ENCODE measurements around the gene C12orf42.

C12orf42 gene

DNA sequence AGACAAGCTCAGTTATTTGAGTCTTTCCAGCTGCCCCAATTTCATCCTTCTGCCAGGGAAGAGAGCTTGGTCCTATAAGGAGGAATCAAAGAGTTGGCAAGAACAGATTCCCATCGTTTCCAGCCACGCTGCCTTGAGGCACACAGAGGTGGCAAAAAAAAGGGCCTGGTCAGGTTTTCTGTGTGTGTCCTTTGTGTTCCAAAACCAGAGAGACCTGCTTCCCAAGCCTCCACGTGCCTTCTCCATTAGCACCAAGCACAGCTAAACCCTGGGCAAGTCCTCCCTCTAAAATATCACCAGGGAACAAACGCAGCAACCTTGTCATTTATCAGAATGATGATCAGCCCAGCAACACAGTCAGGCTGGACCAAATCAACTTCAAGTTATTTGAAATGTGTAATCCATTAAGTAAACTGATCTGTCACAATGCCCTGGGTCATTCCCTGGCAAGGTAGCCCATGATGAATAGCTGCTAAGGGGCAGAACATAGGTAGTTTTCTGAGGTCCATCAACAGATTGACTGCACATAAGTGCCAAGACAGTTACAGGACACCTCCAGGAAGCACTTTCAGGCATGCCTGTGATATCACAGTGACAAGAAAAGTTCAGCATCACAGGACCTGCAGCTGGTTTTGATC, 28.6 kb upstream of the C12orf42 start:
- DNase-seq (ENCODE audit: extremely low read depth, low read depth) = no peak

DNA sequence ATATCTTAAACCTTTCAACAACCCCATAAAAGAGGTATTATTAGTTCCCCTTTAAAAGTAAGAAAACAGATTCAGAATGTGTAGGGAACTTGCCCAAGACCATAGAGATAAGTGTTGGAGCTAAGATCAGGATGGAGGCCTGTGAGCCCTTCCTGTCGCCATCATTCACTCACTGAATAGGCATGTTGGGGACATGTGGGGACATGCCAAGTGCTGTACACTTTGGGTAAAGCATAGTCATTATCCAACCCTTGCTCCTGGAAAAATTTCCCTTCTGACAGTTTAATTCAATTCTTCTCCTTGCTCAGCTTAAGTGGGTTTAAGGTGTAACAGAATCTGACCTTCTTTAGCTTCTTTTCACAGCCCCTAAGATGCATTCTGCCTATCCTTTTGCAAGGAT, 28.0 kb upstream of the C12orf42 start:
- DNase-seq (ENCODE audit: extremely low read depth, low read depth) = no peak
- TF ChIP-seq, protein P1, sequence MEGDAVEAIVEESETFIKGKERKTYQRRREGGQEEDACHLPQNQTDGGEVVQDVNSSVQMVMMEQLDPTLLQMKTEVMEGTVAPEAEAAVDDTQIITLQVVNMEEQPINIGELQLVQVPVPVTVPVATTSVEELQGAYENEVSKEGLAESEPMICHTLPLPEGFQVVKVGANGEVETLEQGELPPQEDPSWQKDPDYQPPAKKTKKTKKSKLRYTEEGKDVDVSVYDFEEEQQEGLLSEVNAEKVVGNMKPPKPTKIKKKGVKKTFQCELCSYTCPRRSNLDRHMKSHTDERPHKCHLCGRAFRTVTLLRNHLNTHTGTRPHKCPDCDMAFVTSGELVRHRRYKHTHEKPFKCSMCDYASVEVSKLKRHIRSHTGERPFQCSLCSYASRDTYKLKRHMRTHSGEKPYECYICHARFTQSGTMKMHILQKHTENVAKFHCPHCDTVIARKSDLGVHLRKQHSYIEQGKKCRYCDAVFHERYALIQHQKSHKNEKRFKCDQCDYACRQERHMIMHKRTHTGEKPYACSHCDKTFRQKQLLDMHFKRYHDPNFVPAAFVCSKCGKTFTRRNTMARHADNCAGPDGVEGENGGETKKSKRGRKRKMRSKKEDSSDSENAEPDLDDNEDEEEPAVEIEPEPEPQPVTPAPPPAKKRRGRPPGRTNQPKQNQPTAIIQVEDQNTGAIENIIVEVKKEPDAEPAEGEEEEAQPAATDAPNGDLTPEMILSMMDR (IDR thresholded peaks at IDR 0.05; ENCODE audit: low read depth, low read length, missing control alignments) = no peak
- no peak overlapping the region for H3K4me3 ChIP-seq (replicated peaks; ENCODE audit: low read depth, low read length)

More for the DNA sequence above, 28.6 kb upstream of the C12orf42 start:
- TF ChIP-seq, protein P1 (IDR thresholded peaks at IDR 0.05; ENCODE audit: low read depth, low read length, missing control alignments) = no peak
- no peak overlapping the region for H3K4me3 ChIP-seq (replicated peaks; ENCODE audit: low read depth, low read length)

DNA sequence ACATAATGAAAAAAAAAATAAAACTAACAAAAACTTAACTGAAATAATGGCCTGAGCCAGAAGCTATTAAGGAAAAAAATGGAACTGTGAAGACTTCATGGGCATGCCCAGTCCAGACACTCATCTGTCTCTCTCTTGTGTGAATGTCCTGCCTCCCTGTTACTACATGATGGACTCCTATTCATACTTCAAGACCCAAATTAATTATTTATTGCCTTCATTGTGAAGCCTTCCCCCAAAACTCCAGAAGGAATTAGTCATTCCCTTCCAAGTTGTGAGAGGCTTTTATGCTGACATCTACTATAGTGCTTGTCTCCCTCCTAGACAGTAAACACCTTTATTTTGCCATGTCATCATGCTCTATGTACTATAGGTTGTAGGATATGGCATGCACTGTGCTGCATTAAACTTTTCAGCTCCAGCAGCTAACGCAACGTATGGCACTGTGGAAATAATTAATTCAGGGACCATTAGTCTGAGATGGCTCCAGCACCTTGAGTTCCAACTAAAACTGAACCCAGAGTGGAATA, 25.0 kb upstream of the C12orf42 start:
- no peak overlapping the region for H3K4me3 ChIP-seq (replicated peaks; ENCODE audit: low read depth, low read length)
- no peak for DNase-seq (ENCODE audit: extremely low read depth, low read depth)
- TF ChIP-seq, protein P1 (IDR thresholded peaks at IDR 0.05; ENCODE audit: low read depth, low read length, missing control alignments) = no peak

DNA sequence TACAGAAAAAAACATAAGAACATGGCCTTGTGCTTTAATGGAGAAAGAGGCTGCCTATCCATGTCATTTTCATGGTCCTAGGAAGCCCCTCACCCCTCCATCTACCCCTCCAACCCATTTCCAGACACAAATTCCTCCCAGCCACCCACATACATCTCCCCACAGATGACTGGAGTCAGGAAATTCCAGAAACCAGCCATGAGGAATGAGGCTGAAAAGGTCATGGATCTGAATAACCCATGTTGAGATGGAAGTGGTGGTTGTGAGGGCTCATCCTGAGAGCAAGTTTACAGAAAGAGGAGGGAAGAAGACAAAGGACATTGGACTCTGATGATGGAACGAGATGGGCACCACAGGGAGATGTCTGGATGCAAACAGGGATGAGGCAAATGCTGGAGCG, 23.9 kb upstream of the C12orf42 start:
- H3K4me3 ChIP-seq (replicated peaks; ENCODE audit: low read depth, low read length) = no peak overlapping the region
- DNase-seq (ENCODE audit: extremely low read depth, low read depth) = no peak
- TF ChIP-seq, protein P1 (IDR thresholded peaks at IDR 0.05; ENCODE audit: low read depth, low read length, missing control alignments) = no peak

DNA sequence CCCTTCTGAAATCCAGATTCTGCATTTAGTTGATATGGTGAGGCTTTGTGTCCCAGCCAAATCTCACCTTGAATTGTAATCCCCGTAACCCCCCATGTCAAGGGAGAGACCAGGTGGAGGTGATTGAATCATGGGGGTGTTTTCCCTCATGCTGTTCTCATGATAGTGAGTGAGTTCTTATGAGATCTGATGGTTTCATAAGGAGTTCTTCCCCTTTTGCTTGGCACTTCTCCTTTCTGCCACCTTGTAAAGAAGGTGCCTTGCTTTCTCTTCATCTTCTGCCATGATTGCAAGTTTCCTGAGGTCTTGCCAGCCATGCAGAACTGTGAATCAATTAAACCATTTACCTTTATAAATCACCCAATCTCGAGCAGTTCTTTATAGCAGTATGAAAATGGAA, 23.1 kb upstream of the C12orf42 start:
- no peak overlapping the region for H3K4me3 ChIP-seq (replicated peaks; ENCODE audit: low read depth, low read length)
- DNase-seq (ENCODE audit: extremely low read depth, low read depth) = no peak
- TF ChIP-seq, protein P1 (IDR thresholded peaks at IDR 0.05; ENCODE audit: low read depth, low read length, missing control alignments) = no peak

DNA sequence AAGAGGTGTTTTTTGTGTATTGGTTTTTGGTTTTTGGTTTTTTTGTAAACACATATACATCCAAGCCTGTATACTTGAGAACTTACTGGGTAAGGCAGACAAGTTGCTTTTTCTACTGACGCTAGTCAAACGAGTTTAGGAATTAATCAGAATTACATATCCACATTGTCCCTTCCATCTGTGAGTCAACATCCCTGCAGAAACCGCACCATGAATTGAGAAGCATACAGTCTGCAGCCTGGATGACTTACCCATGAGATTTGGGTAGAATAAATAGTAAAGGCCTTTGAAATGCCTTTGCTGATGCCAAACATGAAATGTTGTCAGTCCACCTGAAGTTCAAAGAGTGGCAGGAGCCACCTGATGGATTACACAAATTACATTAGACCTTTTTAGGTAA, 21.4 kb upstream of the C12orf42 start:
- TF ChIP-seq, protein P1 (IDR thresholded peaks at IDR 0.05; ENCODE audit: low read depth, low read length, missing control alignments) = no peak
- no peak overlapping the region for H3K4me3 ChIP-seq (replicated peaks; ENCODE audit: low read depth, low read length)
- DNase-seq (ENCODE audit: extremely low read depth, low read depth) = no peak

DNA sequence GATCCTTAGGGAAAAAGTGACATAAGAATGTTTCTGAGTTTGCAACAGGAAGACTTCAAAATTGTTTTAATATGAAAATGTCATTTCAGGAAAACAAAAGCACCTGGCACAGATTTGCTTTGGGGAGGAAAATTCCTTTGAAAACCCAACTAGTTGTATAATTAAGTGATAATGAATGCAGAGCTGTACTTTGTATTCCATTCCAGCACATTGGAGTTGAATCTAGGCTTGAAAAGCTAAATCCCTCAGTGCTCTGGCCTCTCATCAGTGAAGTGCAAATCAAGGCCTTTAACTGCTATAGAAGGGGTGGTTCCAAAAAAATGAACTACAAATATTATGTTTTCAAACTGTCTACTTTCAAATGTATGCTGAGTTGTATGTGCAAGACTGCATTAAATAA, 19.6 kb upstream of the C12orf42 start:
- TF ChIP-seq, protein P1 (IDR thresholded peaks at IDR 0.05; ENCODE audit: low read depth, low read length, missing control alignments) = no peak
- no peak overlapping the region for H3K4me3 ChIP-seq (replicated peaks; ENCODE audit: low read depth, low read length)
- no peak for DNase-seq (ENCODE audit: extremely low read depth, low read depth)
